K562 (cell line): ENCODE measurements around the gene ACSL5. TPM values are rescaled to one million over a fixed set of nuclear protein-coding genes. Genes with fewer than 3 reads are reported as not detected.

ENCODE experiments used
- ETV5 ChIP-seq: sonication (generic); formaldehyde crosslinking; IDR thresholded peaks from 2 replicates; pipeline ENCODE4 v1.4.0; 2020; ENCODE audit warnings: low read depth, mild to moderate bottlenecking, missing genetic modification reagents
- HDGF ChIP-seq: fragments of 450-650 bp; IDR thresholded peaks from 2 replicates; pipeline ENCODE4 v1.6.1; 2016
- MEF2A ChIP-seq: IDR thresholded peaks from 2 replicates; pipeline ENCODE4 v1.6.1; 2011; ENCODE audit warnings: low read depth, mild to moderate bottlenecking, low read length, moderate library complexity; ENCODE audit not compliant: control insufficient read depth
- PRPF4 ChIP-seq: fragments of 200-400 bp; formaldehyde crosslinking; IDR thresholded peaks from one replicate; pipeline ENCODE4 v1.6.1; 2017; ENCODE audit warnings: low read length, low read depth, mild to moderate bottlenecking; ENCODE audit not compliant: insufficient read depth, poor library complexity, severe bottlenecking
- RBM22 ChIP-seq: fragments of 200-400 bp; formaldehyde crosslinking; IDR thresholded peaks from 2 replicates; pipeline ENCODE4 v1.6.1; 2018; ENCODE audit warnings: low read length, low read depth; ENCODE audit not compliant: poor library complexity, severe bottlenecking
- RNF219 ChIP-seq: fragments of 250-450 bp; sonication (Bioruptor Pico); IDR thresholded peaks from 2 replicates; pipeline ENCODE4 v1.5.0; 2022; ENCODE audit warnings: mild to moderate bottlenecking
- SMARCA4 ChIP-seq: fragments of 450-650 bp; IDR thresholded peaks from 2 replicates; pipeline ENCODE4 v1.6.1; 2016
- SRSF3 ChIP-seq: fragments of 200-400 bp; formaldehyde crosslinking; IDR thresholded peaks from 2 replicates; pipeline ENCODE4 v1.6.1; 2016; ENCODE audit warnings: mild to moderate bottlenecking, low read length, moderate library complexity; ENCODE audit not compliant: insufficient read depth
- SUPT5H ChIP-seq: fragments of 450-650 bp; IDR thresholded peaks from 2 replicates; pipeline ENCODE4 v1.6.1; 2016
- USF1 ChIP-seq: sonication (generic); formaldehyde crosslinking; IDR thresholded peaks from 2 replicates; pipeline ENCODE4 v1.9.0; 2022; ENCODE audit warnings: mild to moderate bottlenecking, missing genetic modification reagents
- ZKSCAN8 ChIP-seq: fragments of 200-800 bp; sonication (Bioruptor generic); IDR thresholded peaks from 2 replicates; pipeline ENCODE4 v1.6.1; 2016; ENCODE audit warnings: missing genetic modification characterization, missing compliant biosample characterization
- ZNF184 ChIP-seq: sonication (generic); formaldehyde crosslinking; IDR thresholded peaks from 2 replicates; pipeline ENCODE4 v1.5.0; 2020; ENCODE audit warnings: missing genetic modification reagents
- ZNF639 ChIP-seq, 2 experiments: fragments of 200-800 bp in 1 of 2; sonication (Bioruptor generic) in 1 of 2; sonication (generic) in 1 of 2; formaldehyde crosslinking in 1 of 2; IDR thresholded peaks in 1 of 2; conservative IDR thresholded peaks in 1 of 2; 2 replicates each; pipeline versions ENCODE4 v1.5.0 to v1.6.1; 2016 to 2020; ENCODE audit warnings: missing compliant biosample characterization in 1 of 2, missing genetic modification characterization in 1 of 2, missing genetic modification reagents in 1 of 2
- ZNF79 ChIP-seq: fragments of 250-450 bp; sonication (Bioruptor Pico); IDR thresholded peaks from 2 replicates; pipeline ENCODE4 v1.4.0; 2020; ENCODE audit warnings: low read depth, mild to moderate bottlenecking, moderate library complexity
- polyA plus RNA-seq, 8 experiments: library from polyadenylated mRNA; depleted of rRNA in 4 of 8; stranded (reverse) in 5 of 8; unstranded in 3 of 8; fragments of >200 nt; fragmentation: Nextera tagmentation in 2 of 8; fragmentation: Illumina TruSeq in 1 of 8; extraction: Ambion mirVana in 2 of 8; extraction: Trizol in 1 of 8; gene quantifications; 2 replicates each; pipeline versions ENCODE4 v1.2.1 to v1.2.3, GENCODE V29; 2011 to 2014; ENCODE audit warnings: inconsistent platforms in 1 of 8, missing spikeins in 1 of 8
- total RNA-seq, 7 experiments: library from RNA; depleted of rRNA in 6 of 7; stranded (reverse); fragments of >200 nt in 6 of 7; fragmentation: Illumina TruSeq in 2 of 7; extraction: Trizol in 2 of 7; gene quantifications; 2 replicates each; pipeline versions ENCODE4 v1.2.1 to v1.2.3, GENCODE V29; 2011 to 2021; ENCODE audit warnings: low replicate concordance in 1 of 7

ACSL5 gene
- total and polyA plus RNA-seq, 9 of the 15 experiments (the other 6 are each of a cell fraction or from before 2014, with no cell fraction given) = 0.19 to 1.4 (median 0.55) TPM

GRCh38 chr10:112446055-112446854 is 72.3 kb downstream of the ACSL5 start (continued):
- no peak for TF ChIP-seq USF1
- TF ChIP-seq SRSF3 = no peak
- 0 out of 2 replicates have a peak, but pooled peaks have one; percentile 43 for TF ChIP-seq HDGF
- TF ChIP-seq ZNF639 (CRISPR knock-in tag; conservative IDR thresholded peaks at IDR 0.05 in 1 of 2, IDR thresholded peaks at IDR 0.05 in 1 of 2) = no peak
- TF ChIP-seq RNF219 (CRISPR knock-in tag) = no peak
- TF ChIP-seq ZNF79 = no peak
- no peak for TF ChIP-seq ZKSCAN8 (CRISPR knock-in tag)
- TF ChIP-seq SMARCA4 = 0 out of 2 replicates have a peak, but pooled peaks have one; percentile 22
- no peak for TF ChIP-seq ZNF184 (CRISPR knock-in tag)
- TF ChIP-seq SUPT5H = no peak; the same call in 1 of the 2 replicates
- 0 out of 2 replicates have a peak, but pooled peaks have one; percentile 25 for TF ChIP-seq ETV5
- no peak for TF ChIP-seq PRPF4
- TF ChIP-seq MEF2A = no peak
- no peak for TF ChIP-seq RBM22
